ENCODE data around the gene TMEM115.

TMEM115 gene

GRCh38 chr3:50350213-50350526 lies 9.2 kb downstream of the TMEM115 start:
- peak overlapping the region; percentile 93 to 99 (median 97) for H3K27ac Mint-ChIP-seq
- peaks cover 28% of the 10 kb centered on the region for H3K4me1 Mint-ChIP-seq
- peaks cover 6% of the 10 kb centered on the region for H3K27me3 Mint-ChIP-seq (ENCODE audit: low read depth)
- H3K36me3 Mint-ChIP-seq (ENCODE audit: low read depth): peaks cover 10% of the 10 kb centered on the region
- no peak for TF ChIP-seq CTCF (IDR thresholded peaks at IDR 0.05; ENCODE audit: unreplicated experiment in 3 of 3)
- peak overlapping the region; percentile 96 to 97 (median 97) for H3K4me3 Mint-ChIP-seq
- H3K9me3 Mint-ChIP-seq: no peaks in the 10 kb centered on the region

GRCh38 chr3:50347187-50347813 lies 12.0 kb downstream of the TMEM115 start:
- Mint-ChIP-seq H3K9me3 (no peaks in the 10 kb centered on the region), H3K27me3 (ENCODE audit: low read depth) (peaks cover 23% of the 10 kb centered on the region), H3K36me3 (ENCODE audit: low read depth) (no peaks in the 10 kb centered on the region), H3K4me1 (peaks cover 28% of the 10 kb centered on the region), H3K4me3 (peak overlapping the region; percentile 53 to 70 (median 60)), H3K27ac (peak overlapping the region in 1 of 3 experiments; percentile 39)
- TF ChIP-seq CTCF (IDR thresholded peaks at IDR 0.05; ENCODE audit: unreplicated experiment in 3 of 3): peak; percentile 51 to 66 (median 62)

GRCh38 chr3:50345586-50346234 lies 13.6 kb downstream of the TMEM115 start, which contains the start of gene ZMYND10:
TSS of gene ZMYND10 (minus strand) at chr3:50345732. CDS start at chr3:50345579, 153 bp downstream.
- peaks cover 19% of the 10 kb centered on the region for H3K4me1 Mint-ChIP-seq
- H3K27ac Mint-ChIP-seq: peak within 1 kb of the TSS in 1 of 3 experiments; percentile 56
- no peaks in the 10 kb centered on the region for H3K9me3 Mint-ChIP-seq

GRCh38 chr3:50345008-50345407 lies 14.3 kb downstream of the TMEM115 start:
- H3K4me1 Mint-ChIP-seq: peaks cover 13% of the 10 kb centered on the region
- no peaks in the 10 kb centered on the region for H3K36me3 Mint-ChIP-seq (ENCODE audit: low read depth)
- peaks cover 45% of the 10 kb centered on the region for H3K27me3 Mint-ChIP-seq (ENCODE audit: low read depth)
- H3K9me3 Mint-ChIP-seq: no peaks in the 10 kb centered on the region
- H3K4me3 Mint-ChIP-seq: peak overlapping the region; percentile 46 to 48 (median 46)
- no peak overlapping the region for H3K27ac Mint-ChIP-seq
- no peak for TF ChIP-seq CTCF (IDR thresholded peaks at IDR 0.05; ENCODE audit: unreplicated experiment in 3 of 3)

More at GRCh38 chr3:50345586-50346234, 13.6 kb downstream of the TMEM115 start, which contains the start of gene ZMYND10:
- Mint-ChIP-seq H3K36me3 (ENCODE audit: low read depth) (no peaks in the 10 kb centered on the region), H3K27me3 (ENCODE audit: low read depth) (peaks cover 39% of the 10 kb centered on the region), H3K4me3 (peak within 1 kb of the TSS; percentile 77 to 82 (median 81))
- no peak for TF ChIP-seq CTCF (IDR thresholded peaks at IDR 0.05; ENCODE audit: unreplicated experiment in 3 of 3)

GRCh38 chr3:50342813-50343633 lies 16.3 kb downstream of the TMEM115 start:
- no peaks in the 10 kb centered on the region for H3K9me3 Mint-ChIP-seq
- peaks cover 58% of the 10 kb centered on the region for H3K27me3 Mint-ChIP-seq (ENCODE audit: low read depth)
- no peaks in the 10 kb centered on the region for H3K36me3 Mint-ChIP-seq (ENCODE audit: low read depth)
- peaks cover 29% of the 10 kb centered on the region for H3K4me1 Mint-ChIP-seq
- TF ChIP-seq CTCF (IDR thresholded peaks at IDR 0.05; ENCODE audit: unreplicated experiment in 3 of 3): no peak
- H3K27ac Mint-ChIP-seq: no peak overlapping the region
- no peak overlapping the region for H3K4me3 Mint-ChIP-seq
